Dendritic cell treated with granulocyte-macrophage colony-stimulating factor and Interleukin-4, amounts not matched to agents 40 ng/mL and 50 ng/mL, for 4 days (primary cell): ENCODE data around the gene N4BP2.

Experiments
- H3K27ac Mint-ChIP-seq: one replicate; pipeline ENCODE4 v1.8.0; 2022; ENCODE audit warnings: mild to moderate bottlenecking, mixed read lengths
- H3K27me3 Mint-ChIP-seq: one replicate; pipeline ENCODE4 v1.8.0; 2022; ENCODE audit warnings: mild to moderate bottlenecking, mixed read lengths
- H3K36me3 Mint-ChIP-seq: one replicate; pipeline ENCODE4 v1.8.0; 2022; ENCODE audit warnings: low read depth, mixed read lengths
- H3K4me1 Mint-ChIP-seq: one replicate; pipeline ENCODE4 v1.8.0; 2022; ENCODE audit warnings: low read depth, mixed read lengths
- H3K4me3 Mint-ChIP-seq: one replicate; pipeline ENCODE4 v1.8.0; 2022; ENCODE audit warnings: mild to moderate bottlenecking, moderate library complexity, mixed read lengths
- H3K9me3 Mint-ChIP-seq: one replicate; pipeline ENCODE4 v1.8.0; 2022; ENCODE audit warnings: mixed read lengths
- intact Hi-C: fragments of 100-400 bp; cut with micrococcal nuclease; formaldehyde crosslinking; loops from one replicate; pipeline ENCODE4 v1.15.0; 2022

Gene N4BP2

DNA sequence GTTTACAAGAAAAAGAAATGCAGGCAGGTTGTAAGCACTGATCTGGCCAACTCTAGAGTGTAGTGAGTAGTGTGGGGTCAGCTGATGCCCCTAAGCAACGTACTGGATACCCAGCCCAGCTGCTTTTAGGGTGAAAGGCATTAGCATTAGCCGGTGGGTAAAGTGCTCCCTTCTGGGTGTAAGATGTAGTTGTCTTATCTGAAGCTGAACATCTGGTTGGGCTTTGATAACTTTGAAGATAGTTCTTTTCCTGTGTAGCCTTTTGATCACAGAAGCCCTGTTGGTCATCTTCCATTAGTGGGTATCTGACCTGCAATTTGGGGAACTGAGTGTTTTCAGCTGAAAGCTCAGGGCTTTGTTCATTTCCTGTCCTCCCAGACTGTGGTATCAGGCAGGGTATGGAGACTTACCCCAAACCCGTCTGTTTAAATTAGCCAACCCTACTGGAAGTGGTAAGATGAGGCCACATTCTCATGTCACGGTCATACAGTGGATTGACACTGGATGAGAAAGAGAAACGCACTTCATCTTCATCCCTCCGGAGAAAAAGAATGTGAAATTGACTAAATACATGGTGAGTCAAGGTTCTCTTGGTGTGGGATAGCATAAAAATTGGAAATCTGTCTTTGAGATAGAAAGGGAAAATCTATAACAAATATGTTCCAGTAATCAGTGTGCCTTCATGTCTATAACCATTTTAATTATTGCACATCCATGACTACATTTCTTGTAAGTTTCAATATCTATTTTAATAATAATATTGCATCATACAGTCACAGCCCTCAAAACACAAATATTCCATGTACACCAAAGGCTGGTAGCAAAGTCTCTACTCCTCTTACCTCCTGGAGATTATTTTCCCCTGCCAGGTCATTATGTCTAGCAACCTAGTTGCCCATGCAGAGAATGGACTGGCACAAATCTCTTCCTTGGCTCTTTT is 148.9 kb downstream of the N4BP2 start:
- intact Hi-C loops: no loop called here
- Mint-ChIP-seq H3K27me3 (no peaks in the 10 kb centered on the region), H3K4me3 (peak overlapping the region; percentile 44), H3K27ac (peak overlapping the region; percentile 82), H3K4me1 (peaks cover 46% of the 10 kb centered on the region), H3K36me3 (no peaks in the 10 kb centered on the region), H3K9me3 (no peaks in the 10 kb centered on the region)

DNA sequence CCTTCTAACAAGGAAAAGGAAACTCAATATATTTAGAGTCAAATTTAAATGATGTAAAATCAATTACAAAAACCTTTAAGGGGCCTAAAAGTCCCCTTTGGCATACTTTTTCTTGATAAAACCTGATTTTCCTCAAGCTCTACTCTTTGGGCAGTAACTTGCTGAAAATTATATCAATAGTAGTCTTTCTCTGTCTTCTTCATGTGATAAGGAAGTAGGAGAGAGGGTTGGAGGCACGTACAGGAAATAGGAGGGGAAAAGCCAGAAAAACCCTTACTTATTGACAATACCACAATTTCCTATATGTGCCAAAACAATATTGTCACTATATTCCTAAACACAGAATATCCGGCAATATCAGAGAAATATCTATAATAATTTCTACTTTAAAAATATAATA is 149.8 kb downstream of the N4BP2 start:
- no peaks in the 10 kb centered on the region for H3K9me3 Mint-ChIP-seq
- intact Hi-C loops: no loop called here
- no peaks in the 10 kb centered on the region for H3K27me3 Mint-ChIP-seq
- H3K27ac Mint-ChIP-seq: peak overlapping the region; percentile 82
- H3K4me3 Mint-ChIP-seq: peak overlapping the region; percentile 44
- H3K36me3 Mint-ChIP-seq: no peaks in the 10 kb centered on the region
- peaks cover 39% of the 10 kb centered on the region for H3K4me1 Mint-ChIP-seq
